Measurements from ENCODE around the gene MAPRE2.
A peak's percentile ranks its signal among the peaks of the same experiment; 100 is the strongest.

MAPRE2 gene

GRCh38 chr18:35040988-35041814 is at the start of gene MAPRE2:
MAPRE2 (plus strand) TSS chr18:35041413; CDS start chr18:35041540, 127 bp downstream.
- DNase-seq = peak; percentile 98

DNA sequence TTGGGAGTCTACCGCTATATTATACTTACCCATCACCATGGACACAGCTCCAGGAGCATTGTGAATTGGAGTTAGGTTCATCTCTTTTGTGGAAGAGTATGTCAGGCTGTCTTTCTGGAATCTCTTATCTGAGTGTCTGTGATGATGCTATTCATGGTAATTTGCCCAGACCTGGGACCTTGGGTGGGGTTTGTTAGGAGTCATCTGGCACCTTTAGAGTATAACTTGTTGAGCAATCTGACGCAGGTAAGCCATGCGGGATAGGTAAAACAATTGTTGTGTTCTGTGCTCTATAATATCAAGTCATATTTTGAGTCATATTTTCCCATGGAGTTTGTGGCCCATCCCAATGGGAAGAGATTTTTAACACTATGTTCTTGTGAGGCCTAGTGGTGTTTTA is 49.7 kb upstream of the MAPRE2 start:
- no peak for DNase-seq

DNA sequence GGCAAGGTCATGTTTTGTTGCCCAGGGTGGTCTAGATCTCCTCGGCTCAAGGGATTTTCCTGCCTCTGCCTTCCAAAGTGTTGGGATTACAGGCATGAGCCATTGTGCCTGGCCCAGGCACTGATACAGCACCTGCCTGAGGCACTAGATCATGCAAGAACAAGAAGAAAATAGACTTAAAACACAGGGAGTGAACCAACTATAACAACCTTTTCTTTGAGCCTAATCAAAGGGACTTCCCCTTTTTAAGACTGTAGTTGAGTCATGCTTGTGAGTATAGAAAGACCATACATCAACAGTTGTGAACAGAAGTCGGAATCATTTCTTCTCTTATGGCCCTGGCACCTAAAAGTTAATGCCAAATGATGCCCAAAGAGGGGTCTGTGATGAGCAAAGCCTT is 47.9 kb upstream of the MAPRE2 start:
- no peak for DNase-seq

DNA sequence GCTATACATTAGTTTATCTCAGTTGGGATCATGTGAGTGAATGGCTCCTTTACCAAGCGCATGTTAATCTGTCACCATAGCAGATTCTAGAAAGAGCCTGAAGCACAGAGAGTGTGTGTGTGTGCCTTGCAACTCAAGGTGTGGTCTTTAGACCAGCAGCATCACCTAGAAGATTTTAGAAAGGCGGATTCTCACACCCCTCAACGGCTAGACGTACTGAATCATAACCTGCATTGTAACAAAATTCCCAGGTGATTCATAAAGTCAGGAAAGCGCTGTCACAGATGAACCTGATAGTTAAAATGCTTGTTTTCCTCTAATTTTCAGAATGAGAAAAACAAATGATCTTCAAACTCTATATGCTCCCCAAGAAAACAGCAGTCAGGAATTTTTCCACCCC is 45.5 kb upstream of the MAPRE2 start:
- DNase-seq = no peak

DNA sequence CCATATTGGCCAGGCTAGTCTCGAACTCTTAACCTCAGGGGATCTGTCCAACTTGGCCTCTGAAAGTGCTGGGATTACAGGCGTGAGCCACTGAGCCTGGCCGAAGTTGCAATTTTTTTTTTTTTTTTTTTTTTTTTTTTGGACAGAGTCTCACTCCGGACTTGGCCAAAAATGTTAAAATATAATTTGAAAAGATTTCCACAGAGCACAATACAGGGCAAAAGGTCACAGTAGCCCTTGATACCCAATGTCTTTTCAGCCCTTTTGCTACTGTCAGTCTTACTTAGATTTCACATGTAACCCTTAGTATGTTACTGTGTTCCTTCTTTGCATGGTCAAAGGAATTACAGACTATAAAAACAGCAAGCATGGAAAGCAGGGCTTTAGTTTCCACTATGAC is 42.6 kb upstream of the MAPRE2 start:
- DNase-seq = no peak

- DNase-seq = peak; percentile 85
Measured at GRCh38 chr18:34999756-35000289, 41.4 kb upstream of the MAPRE2 start.

- DNase-seq = no peak
Measured at GRCh38 chr18:35000457-35000856, 40.8 kb upstream of the MAPRE2 start.

DNA sequence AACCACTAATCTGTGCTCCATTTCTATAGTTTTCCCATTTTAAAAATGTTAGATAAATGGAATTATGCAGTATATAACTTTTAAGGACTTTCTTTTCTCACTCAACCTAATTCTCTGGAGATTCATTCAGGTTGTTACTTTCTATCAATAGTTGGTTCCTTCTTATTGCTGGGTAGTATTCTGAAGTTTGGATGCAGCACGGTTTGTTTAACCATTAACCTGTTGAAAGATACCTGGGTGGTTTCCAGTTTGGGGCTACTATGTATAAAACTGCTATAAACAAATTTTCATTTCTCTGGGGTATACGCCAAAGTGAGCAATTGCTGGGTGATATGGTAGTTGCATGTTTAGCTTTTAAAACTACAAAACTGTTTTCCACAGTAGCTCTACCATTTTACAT is 39.1 kb upstream of the MAPRE2 start:
- DNase-seq = no peak

- DNase-seq = peak; percentile 79
Measured at GRCh38 chr18:35005963-35006577, 35.1 kb upstream of the MAPRE2 start.

DNA sequence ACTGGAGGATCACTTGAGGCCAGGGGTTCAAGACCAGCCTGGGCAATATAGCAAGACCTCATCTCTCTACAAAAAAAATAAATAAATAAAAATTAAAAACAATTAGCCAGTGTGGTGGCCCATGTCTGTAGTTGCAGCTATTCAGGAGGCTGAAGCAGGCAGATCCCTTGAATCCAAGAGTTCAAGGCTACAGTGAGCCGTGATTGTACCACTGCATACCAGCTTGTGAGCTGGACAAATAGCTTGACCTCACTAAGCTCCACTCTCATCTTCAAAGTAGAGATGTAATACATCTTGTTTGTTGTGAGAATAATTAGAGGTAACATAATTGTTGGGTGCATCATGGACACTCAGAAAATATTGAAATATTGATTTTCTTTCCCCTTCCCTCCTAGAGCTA is 31.1 kb upstream of the MAPRE2 start:
- no peak for DNase-seq

GRCh38 chr18:35010993-35011392 is 30.2 kb upstream of the MAPRE2 start:
- no peak for DNase-seq

- DNase-seq = no peak
Measured at GRCh38 chr18:35019933-35020332, 21.3 kb upstream of the MAPRE2 start.

- DNase-seq = no peak
Measured at GRCh38 chr18:35022426-35023001, 18.7 kb upstream of the MAPRE2 start.

DNA sequence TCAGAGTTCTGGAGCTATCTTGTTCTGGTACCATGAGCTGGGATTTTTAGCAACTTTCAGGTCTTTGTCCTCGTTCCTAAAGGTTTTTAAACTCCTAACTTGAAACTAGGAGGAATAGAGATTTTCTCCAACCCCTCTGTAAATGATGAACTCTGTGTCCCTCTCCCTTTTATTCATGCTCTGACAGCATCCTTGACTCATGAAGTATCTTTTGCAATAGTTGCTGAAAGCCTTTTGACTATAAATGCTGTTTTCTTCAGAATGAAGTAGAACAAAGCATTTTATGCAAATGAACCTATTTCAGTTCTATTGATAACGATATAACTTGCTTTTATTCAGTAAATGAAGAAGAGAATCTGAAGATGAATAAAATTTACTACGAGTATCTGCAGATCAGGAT is 17.0 kb upstream of the MAPRE2 start:
- DNase-seq = no peak

GRCh38 chr18:35024965-35025364 is 16.2 kb upstream of the MAPRE2 start:
- DNase-seq = no peak

GRCh38 chr18:35026407-35027061 is 14.7 kb upstream of the MAPRE2 start:
- peak; percentile 12 for DNase-seq

- DNase-seq = no peak
Measured at GRCh38 chr18:35027206-35027605, 14.0 kb upstream of the MAPRE2 start.

DNA sequence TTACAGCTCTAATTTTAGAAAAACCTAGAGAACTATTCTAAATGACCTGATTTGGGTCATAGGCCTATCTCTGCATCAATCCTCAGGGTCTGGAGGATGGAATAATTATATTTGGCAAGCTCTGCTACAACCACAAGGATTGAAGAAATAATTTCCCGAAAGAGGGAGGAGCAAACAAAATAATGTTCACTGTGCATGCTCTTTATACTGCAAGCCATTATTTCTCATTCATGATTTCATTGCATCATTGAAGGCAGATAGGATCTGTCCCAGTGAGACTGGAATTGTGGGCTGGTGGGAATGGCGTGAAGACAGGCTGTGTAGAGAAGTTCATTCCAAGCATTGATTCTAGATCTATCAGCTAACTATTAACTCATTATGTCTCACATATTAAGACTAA is 12.7 kb upstream of the MAPRE2 start:
- no peak for DNase-seq

- DNase-seq = no peak
Measured at GRCh38 chr18:35029103-35029502, 12.1 kb upstream of the MAPRE2 start.

GRCh38 chr18:35029770-35030169 is 11.4 kb upstream of the MAPRE2 start:
- no peak for DNase-seq

- no peak for DNase-seq
Measured at GRCh38 chr18:35030277-35030989, 10.8 kb upstream of the MAPRE2 start.

DNA sequence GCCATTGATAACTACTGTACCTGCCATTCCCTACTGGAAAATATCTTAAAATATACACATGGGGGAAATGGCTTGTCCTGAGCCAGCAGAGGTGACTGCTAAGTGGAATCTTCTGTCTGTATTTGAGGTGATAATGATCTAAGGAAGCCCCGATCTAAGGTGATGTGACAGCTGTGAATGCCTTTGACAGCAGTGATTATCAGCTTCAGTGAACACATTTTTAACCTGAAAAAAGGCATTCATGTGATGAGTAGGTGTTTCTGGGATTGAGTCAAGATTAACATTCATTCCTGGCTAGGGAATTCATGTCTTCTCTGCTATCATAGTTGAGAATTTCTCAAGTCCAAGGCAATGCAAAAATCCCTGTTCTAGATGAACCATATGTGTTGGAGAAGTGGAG is 9.1 kb upstream of the MAPRE2 start:
- no peak for DNase-seq

DNA sequence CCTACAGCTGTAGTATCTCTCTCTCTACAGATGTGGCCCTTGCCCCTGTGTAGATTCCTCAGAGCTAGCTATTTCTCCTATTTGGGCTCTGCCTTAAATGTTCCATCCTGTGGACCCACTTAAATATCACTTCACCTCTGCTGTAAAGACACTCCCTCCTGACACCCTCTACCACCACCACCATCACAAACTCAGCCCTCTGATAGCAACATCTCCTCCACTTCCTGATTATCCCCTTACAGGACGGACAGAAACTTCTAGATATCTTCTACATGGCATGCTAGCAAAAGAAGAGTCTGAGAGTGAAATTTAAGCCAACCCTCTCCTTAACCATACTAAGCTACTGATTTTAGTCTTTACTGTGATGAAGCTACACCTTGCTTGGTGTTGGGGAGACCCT is 3.2 kb upstream of the MAPRE2 start:
- DNase-seq = no peak
